Measurements from ENCODE around the gene XPO1.
"Not testable (repeated sequence)": the region's sequence is repeated elsewhere in the genome, so short reads cannot be mapped to it uniquely, and the experiment has no call there.

XPO1 gene, protein sequence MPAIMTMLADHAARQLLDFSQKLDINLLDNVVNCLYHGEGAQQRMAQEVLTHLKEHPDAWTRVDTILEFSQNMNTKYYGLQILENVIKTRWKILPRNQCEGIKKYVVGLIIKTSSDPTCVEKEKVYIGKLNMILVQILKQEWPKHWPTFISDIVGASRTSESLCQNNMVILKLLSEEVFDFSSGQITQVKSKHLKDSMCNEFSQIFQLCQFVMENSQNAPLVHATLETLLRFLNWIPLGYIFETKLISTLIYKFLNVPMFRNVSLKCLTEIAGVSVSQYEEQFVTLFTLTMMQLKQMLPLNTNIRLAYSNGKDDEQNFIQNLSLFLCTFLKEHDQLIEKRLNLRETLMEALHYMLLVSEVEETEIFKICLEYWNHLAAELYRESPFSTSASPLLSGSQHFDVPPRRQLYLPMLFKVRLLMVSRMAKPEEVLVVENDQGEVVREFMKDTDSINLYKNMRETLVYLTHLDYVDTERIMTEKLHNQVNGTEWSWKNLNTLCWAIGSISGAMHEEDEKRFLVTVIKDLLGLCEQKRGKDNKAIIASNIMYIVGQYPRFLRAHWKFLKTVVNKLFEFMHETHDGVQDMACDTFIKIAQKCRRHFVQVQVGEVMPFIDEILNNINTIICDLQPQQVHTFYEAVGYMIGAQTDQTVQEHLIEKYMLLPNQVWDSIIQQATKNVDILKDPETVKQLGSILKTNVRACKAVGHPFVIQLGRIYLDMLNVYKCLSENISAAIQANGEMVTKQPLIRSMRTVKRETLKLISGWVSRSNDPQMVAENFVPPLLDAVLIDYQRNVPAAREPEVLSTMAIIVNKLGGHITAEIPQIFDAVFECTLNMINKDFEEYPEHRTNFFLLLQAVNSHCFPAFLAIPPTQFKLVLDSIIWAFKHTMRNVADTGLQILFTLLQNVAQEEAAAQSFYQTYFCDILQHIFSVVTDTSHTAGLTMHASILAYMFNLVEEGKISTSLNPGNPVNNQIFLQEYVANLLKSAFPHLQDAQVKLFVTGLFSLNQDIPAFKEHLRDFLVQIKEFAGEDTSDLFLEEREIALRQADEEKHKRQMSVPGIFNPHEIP (N-terminal part only)

DNA sequence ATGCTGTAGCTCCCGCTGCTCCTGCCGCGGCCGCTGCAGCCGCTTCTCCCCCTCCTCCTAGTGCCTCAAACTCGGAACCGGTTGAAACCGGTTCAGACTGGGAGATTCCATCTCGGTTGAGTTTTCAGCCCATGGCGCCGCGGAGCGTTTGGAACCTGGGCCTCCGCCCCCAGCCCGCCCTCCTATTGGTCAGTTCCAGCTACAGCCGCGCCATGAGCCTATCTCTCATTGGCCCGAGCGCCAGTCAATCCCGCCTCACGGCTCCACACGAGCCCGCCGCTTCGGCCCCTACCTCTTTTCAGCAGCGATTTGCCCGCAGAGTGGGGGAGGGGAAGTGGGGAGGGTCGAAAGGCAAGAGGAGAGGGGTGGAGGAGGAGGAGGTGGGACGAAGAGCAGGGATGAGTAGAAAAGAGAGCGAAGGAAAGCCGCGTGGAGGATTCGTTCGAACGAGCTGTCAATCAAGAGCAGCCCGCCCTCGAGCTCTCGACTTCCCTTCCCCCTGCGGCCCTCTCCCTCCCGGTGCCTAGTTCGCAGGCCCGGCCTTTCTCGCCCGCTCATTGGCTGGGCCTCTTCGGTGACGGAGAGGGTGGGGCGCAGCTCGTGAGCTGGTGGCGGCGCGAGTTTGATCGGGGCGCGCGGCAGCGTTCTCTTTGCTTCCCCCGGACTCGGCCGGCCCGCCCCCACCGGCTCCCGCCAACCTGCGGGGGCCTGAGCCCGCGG lies at the start of gene XPO1:
XPO1 (minus strand) TSS at position 157 of the 720 bp plus-strand sequence. CDS start 4,459 bp downstream, outside the sequence.
- no peaks in the 10 kb centered on the region for H3K27me3 ChIP-seq (ENCODE audit: insufficient read depth, low read length)
- peaks cover 7% of the 10 kb centered on the region for H3K36me3 ChIP-seq (ENCODE audit: insufficient read depth, low read length)
- no peaks in the 10 kb centered on the region for H3K9me3 ChIP-seq (ENCODE audit: low read length)
- H2AFZ ChIP-seq (ENCODE audit: low read depth, low read length), result peak within 1 kb of the TSS; percentile 79
- peak within 1 kb of the TSS; percentile 75 for H3K4me3 ChIP-seq (ENCODE audit: low read length)
- peaks cover 17% of the 10 kb centered on the region for H3K4me1 ChIP-seq (ENCODE audit: insufficient read depth, low read length)

DNA sequence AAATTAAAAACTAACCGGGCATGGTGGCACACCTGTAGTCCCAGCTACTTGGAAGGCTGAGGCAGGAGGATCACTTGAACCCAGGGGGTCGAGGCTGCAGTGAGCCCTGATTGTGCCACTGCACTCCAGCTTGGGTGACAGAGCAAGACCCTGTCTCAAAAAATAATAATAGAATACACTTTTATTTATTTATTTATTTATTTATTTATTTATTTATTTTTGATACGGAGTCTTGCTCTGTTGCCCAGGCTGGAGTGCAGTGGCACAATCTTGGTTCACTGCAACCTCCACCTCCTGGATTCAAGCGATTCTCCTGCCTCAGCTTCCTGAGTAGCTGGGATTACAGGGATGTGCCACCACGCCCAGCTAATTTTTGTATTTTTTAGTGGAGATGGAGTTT lies 48.8 kb upstream of the XPO1 start:
- not testable (repeated sequence) for H3K4me1 ChIP-seq (ENCODE audit: insufficient read depth, low read length); H3K36me3 ChIP-seq (ENCODE audit: insufficient read depth, low read length); H3K9me3 ChIP-seq (ENCODE audit: low read length); H3K27me3 ChIP-seq (ENCODE audit: insufficient read depth, low read length); H3K4me3 ChIP-seq (ENCODE audit: low read length); H2AFZ ChIP-seq (ENCODE audit: low read depth, low read length)

DNA sequence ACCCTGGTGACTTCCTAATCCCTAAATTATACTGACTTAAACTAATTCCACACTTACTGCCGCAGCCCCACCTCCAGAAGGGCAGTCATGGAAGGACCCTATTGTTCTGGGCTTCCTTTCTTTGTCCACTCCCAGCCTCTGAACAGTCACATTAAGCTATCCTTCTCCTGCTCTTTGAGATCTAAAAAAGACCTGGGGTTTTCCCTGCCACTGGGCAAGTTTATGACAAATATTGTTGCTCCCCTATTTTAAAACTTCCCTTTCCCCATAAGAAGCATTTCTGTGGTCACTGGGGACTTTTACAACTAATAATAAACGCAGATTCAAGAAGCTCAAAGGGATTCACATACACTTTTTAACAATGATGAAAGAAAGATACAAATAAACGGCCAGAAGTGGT lies 47.2 kb upstream of the XPO1 start:
- Histone ChIP-seq H2AFZ (ENCODE audit: low read depth, low read length) (peak overlapping the region; percentile 80), H3K27me3 (ENCODE audit: insufficient read depth, low read length) (no peaks in the 10 kb centered on the region), H3K9me3 (ENCODE audit: low read length) (no peaks in the 10 kb centered on the region), H3K4me1 (ENCODE audit: insufficient read depth, low read length) (peaks cover 3% of the 10 kb centered on the region), H3K36me3 (ENCODE audit: insufficient read depth, low read length) (no peaks in the 10 kb centered on the region), H3K4me3 (ENCODE audit: low read length) (no peak overlapping the region)

DNA sequence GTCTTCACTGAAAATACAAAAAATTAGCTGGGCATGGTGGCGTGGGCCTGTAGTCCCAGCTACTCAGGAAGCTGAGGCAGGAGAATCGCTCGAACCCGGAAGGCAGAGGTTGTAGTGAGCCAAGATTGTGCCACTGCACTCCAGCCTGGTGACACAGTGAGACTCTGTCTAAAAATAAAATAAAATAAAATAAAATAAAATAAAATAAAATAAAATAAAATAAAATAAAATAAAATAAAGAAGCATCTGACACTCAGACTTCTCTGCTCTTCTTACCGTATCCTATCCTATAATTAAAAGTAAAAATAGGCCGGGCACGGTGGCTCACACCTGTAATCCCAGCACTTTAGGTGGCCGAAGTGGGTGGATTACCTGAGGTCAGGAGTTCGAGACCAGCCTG lies 46.2 kb upstream of the XPO1 start:
- not testable (repeated sequence) for H3K27me3 ChIP-seq (ENCODE audit: insufficient read depth, low read length); H3K4me3 ChIP-seq (ENCODE audit: low read length)

DNA sequence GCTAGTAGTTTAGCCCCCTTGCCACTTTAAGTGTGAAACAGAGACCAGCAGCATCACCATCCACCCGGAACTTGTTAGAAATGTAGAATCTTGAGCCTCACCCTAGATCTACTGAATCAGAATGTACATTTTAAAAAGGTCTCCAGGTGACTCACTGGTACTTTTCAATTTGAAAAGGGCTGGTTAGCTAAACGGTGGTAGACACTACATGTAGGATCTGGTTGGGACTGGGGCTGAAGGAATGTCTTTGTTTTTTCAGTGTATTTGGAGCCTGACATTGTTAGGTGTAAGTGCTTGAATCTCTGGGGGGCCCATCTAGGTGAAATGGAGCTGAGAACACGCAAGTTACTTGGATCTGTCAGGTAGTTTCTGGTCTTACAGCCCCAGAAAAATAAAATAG lies 44.0 kb upstream of the XPO1 start:
- Histone ChIP-seq H3K27me3 (ENCODE audit: insufficient read depth, low read length) (no peaks in the 10 kb centered on the region), H2AFZ (ENCODE audit: low read depth, low read length) (peak overlapping the region; percentile 61), H3K36me3 (ENCODE audit: insufficient read depth, low read length) (no peaks in the 10 kb centered on the region), H3K4me1 (ENCODE audit: insufficient read depth, low read length) (peaks cover 3% of the 10 kb centered on the region), H3K9me3 (ENCODE audit: low read length) (no peaks in the 10 kb centered on the region), H3K4me3 (ENCODE audit: low read length) (no peak overlapping the region)

More for the DNA sequence above, 46.2 kb upstream of the XPO1 start:
- H3K9me3 ChIP-seq (ENCODE audit: low read length); H3K36me3 ChIP-seq (ENCODE audit: insufficient read depth, low read length); H2AFZ ChIP-seq (ENCODE audit: low read depth, low read length); H3K4me1 ChIP-seq (ENCODE audit: insufficient read depth, low read length): not testable (repeated sequence)

DNA sequence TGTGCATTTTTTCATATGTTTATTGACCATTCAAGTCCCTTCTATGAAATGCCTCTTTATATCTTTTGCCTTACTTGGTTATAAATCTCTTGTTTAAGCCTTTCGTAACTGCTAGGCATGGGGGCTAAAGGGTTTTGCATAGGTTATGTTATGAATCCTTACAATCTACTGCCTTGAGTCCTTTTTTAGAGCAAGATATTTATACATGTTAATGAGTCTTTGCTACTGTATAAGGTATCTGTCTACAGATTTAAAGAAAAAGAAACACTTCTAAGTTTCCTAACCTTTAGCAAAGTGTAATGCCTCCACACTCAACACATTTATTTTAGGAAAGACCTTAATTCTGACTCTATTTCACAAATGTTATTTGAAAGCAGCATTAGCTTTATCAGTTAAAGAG lies 43.6 kb upstream of the XPO1 start:
- H3K36me3 ChIP-seq (ENCODE audit: insufficient read depth, low read length), result no peaks in the 10 kb centered on the region
- no peaks in the 10 kb centered on the region for H3K27me3 ChIP-seq (ENCODE audit: insufficient read depth, low read length)
- no peaks in the 10 kb centered on the region for H3K9me3 ChIP-seq (ENCODE audit: low read length)
- H3K4me1 ChIP-seq (ENCODE audit: insufficient read depth, low read length), result peaks cover 3% of the 10 kb centered on the region
- peak overlapping the region; percentile 61 for H2AFZ ChIP-seq (ENCODE audit: low read depth, low read length)
- no peak overlapping the region for H3K4me3 ChIP-seq (ENCODE audit: low read length)

DNA sequence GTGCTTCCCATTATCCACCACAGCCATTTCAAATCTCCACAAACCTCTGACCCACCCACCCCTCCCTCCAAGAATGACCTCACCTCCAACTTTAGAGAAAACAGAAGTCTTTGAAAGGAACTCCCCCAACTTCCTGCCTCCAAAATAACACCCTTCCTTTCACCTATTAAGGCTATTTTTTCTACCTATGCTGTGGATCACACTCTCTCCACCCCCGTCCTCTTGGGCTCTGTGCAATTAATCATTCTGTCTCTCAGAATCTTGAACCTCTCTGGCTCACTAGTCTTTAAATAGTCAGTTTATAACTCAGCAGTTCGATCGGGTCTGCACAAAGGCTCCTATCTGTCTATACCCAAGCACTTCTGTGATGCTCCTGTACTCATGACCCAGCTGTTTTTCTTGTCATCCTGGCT lies 37.3 kb upstream of the XPO1 start:
- Histone ChIP-seq H3K4me1 (ENCODE audit: insufficient read depth, low read length) (no peaks in the 10 kb centered on the region), H3K9me3 (ENCODE audit: low read length) (no peaks in the 10 kb centered on the region), H3K27me3 (ENCODE audit: insufficient read depth, low read length) (no peaks in the 10 kb centered on the region), H3K4me3 (ENCODE audit: low read length) (no peak overlapping the region), H2AFZ (ENCODE audit: low read depth, low read length) (no peak overlapping the region), H3K36me3 (ENCODE audit: insufficient read depth, low read length) (no peaks in the 10 kb centered on the region)

DNA sequence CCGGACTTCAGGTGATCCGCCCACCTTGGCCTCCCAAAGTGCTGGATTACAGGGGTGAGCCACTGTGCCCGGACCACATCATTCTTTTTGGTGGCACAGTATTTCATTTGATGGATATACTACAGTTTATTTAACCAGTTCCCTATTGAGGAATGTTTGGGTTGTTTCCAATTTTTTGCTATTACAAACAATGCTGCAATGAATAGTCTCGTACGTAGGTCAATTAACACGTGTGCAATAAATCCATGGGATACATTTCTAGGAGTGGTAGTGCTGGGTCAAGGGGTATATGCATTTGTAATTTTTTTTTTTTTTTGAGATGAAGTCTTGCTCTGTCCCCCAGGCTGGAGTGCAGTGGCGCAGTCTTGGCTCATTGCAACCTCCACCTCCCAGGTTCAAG lies 28.4 kb upstream of the XPO1 start:
- no peaks in the 10 kb centered on the region for H3K36me3 ChIP-seq (ENCODE audit: insufficient read depth, low read length)
- no peak overlapping the region for H2AFZ ChIP-seq (ENCODE audit: low read depth, low read length)
- no peak overlapping the region for H3K4me3 ChIP-seq (ENCODE audit: low read length)
- H3K9me3 ChIP-seq (ENCODE audit: low read length), result no peaks in the 10 kb centered on the region
- peaks cover 3% of the 10 kb centered on the region for H3K27me3 ChIP-seq (ENCODE audit: insufficient read depth, low read length)
- H3K4me1 ChIP-seq (ENCODE audit: insufficient read depth, low read length), result no peaks in the 10 kb centered on the region

DNA sequence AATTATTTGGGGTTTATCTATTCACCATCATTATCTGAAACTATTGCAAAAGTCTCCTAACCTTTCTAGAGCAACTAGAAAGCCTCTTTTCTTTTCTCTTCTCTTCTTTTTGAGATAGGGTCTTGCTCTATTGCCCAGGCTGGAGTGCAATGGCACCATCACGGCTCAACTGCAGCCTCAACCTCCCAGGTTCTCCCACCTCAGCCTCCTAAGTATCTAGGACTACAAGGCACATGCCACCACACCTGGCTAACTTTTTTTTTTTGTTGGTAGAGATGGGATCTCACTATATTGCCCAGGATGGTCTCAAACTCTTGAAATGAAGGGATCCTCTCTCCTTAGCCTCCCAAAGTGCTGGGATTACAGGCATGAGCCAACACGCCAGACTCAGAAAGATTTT lies 24.5 kb upstream of the XPO1 start:
- no peaks in the 10 kb centered on the region for H3K9me3 ChIP-seq (ENCODE audit: low read length)
- no peaks in the 10 kb centered on the region for H3K4me1 ChIP-seq (ENCODE audit: insufficient read depth, low read length)
- H3K27me3 ChIP-seq (ENCODE audit: insufficient read depth, low read length), result peaks cover 3% of the 10 kb centered on the region
- no peak overlapping the region for H3K4me3 ChIP-seq (ENCODE audit: low read length)
- no peak overlapping the region for H2AFZ ChIP-seq (ENCODE audit: low read depth, low read length)
- no peaks in the 10 kb centered on the region for H3K36me3 ChIP-seq (ENCODE audit: insufficient read depth, low read length)

DNA sequence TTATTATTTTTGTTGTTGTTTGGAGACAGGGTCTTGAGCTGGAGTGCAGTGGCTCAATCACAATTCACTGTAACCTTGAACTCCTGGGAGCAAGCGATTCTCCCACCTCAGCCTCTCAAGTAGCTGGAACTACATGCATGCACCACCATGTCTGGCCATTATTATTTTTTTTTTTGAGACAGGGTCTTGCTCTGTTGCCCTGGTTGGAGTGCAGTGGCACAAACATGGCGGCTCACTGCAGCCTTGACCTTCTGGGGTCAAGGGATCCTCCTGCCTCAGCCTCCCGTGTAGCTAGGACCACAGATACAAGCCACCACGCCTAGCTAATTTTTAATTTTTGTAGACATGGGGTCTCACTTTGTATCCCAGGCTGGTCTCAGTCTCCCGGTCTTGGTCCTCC lies 20.0 kb upstream of the XPO1 start:
- H3K4me3 ChIP-seq (ENCODE audit: low read length), result no peak overlapping the region
- no peaks in the 10 kb centered on the region for H3K9me3 ChIP-seq (ENCODE audit: low read length)
- peaks cover 3% of the 10 kb centered on the region for H3K27me3 ChIP-seq (ENCODE audit: insufficient read depth, low read length)
- no peak overlapping the region for H2AFZ ChIP-seq (ENCODE audit: low read depth, low read length)
- no peaks in the 10 kb centered on the region for H3K4me1 ChIP-seq (ENCODE audit: insufficient read depth, low read length)
- no peaks in the 10 kb centered on the region for H3K36me3 ChIP-seq (ENCODE audit: insufficient read depth, low read length)

DNA sequence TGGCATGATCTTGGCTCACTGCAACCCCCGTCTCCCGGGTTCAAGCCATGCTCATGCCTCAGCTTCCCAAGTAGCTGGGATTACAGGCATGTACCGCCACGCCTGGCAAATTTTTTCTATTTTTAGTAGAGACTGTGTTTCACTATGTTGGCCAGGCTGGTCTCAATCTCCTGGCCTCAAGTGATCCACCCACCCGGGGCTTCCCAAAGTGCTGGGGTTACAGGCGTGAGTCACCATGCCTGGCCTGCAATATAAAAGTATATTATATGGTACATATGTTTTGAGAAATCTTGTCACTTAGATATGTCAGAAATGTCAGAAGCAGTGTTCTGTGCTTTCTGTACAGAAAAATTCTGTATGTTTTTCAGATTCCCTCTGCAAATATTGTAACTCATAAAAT lies 19.2 kb upstream of the XPO1 start:
- Histone ChIP-seq H3K36me3 (ENCODE audit: insufficient read depth, low read length) (no peaks in the 10 kb centered on the region), H3K27me3 (ENCODE audit: insufficient read depth, low read length) (peaks cover 3% of the 10 kb centered on the region), H2AFZ (ENCODE audit: low read depth, low read length) (no peak overlapping the region), H3K4me1 (ENCODE audit: insufficient read depth, low read length) (no peaks in the 10 kb centered on the region), H3K9me3 (ENCODE audit: low read length) (no peaks in the 10 kb centered on the region), H3K4me3 (ENCODE audit: low read length) (no peak overlapping the region)

DNA sequence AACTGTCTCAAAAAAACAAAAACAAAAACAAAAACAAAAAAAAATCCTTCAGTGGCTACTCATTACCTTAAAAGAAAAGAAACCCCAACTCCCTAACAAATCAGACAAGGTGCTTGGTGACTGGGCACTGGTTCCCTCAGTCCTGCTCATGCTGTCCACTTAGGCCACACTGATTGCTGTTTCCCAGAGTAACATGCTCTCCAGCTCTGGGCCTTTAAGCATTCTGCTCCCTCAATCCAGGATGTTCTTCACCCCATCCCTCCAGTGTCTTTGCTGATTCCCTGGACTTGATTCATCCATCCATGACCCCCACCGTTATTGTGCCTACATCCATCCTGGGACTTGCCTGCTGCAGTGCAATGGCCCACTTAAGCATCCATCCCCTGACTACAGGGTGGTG lies 16.4 kb upstream of the XPO1 start:
- Histone ChIP-seq H3K4me3 (ENCODE audit: low read length) (no peak overlapping the region), H3K4me1 (ENCODE audit: insufficient read depth, low read length) (no peaks in the 10 kb centered on the region), H3K9me3 (ENCODE audit: low read length) (no peaks in the 10 kb centered on the region), H3K36me3 (ENCODE audit: insufficient read depth, low read length) (no peaks in the 10 kb centered on the region), H2AFZ (ENCODE audit: low read depth, low read length) (no peak overlapping the region), H3K27me3 (ENCODE audit: insufficient read depth, low read length) (no peaks in the 10 kb centered on the region)

All from neuron (in vitro differentiated cells).